Osteocyte (in vitro differentiated cells): ENCODE data around the gene CNTNAP1. TPM values are rescaled to one million over a fixed set of nuclear protein-coding genes. Genes with fewer than 3 reads are reported as not detected.
A peak's percentile ranks its signal among the peaks of the same experiment; 100 is the strongest.

Source experiments
- DNase-seq: peaks from one replicate; pipeline ENCODE4 v3.0.0; 2021; ENCODE audit warnings: mixed read lengths; ENCODE audit not compliant: unreplicated experiment; ENCODE audit errors: extremely low spot score
- H3K27ac Mint-ChIP-seq: one replicate; pipeline ENCODE4 v1.8.0; 2021; ENCODE audit warnings: mild to moderate bottlenecking, mixed read lengths; ENCODE audit not compliant: unreplicated experiment
- H3K27me3 Mint-ChIP-seq: one replicate; pipeline ENCODE4 v1.8.0; 2021; ENCODE audit warnings: mixed read lengths; ENCODE audit not compliant: unreplicated experiment
- H3K36me3 Mint-ChIP-seq: one replicate; pipeline ENCODE4 v1.8.0; 2021; ENCODE audit warnings: mixed read lengths; ENCODE audit not compliant: unreplicated experiment
- H3K4me1 Mint-ChIP-seq: one replicate; pipeline ENCODE4 v1.8.0; 2021; ENCODE audit warnings: mixed read lengths; ENCODE audit not compliant: unreplicated experiment
- H3K4me3 Mint-ChIP-seq: one replicate; pipeline ENCODE4 v1.8.0; 2021; ENCODE audit warnings: mild to moderate bottlenecking, moderate library complexity, mixed read lengths; ENCODE audit not compliant: unreplicated experiment
- H3K9me3 Mint-ChIP-seq: one replicate; pipeline ENCODE4 v1.8.0; 2021; ENCODE audit warnings: mixed read lengths; ENCODE audit not compliant: unreplicated experiment
- CTCF ChIP-seq: fragments of 200-600 bp; sonication (generic); IDR thresholded peaks from 2 replicates; pipeline ENCODE4 v1.5.0; 2021; ENCODE audit warnings: antibody characterized with exemption, mild to moderate bottlenecking, moderate library complexity
- total RNA-seq: library from RNA; stranded (reverse); gene quantifications from 2 replicates; pipeline ENCODE4 v1.2.1, GENCODE V29; 2021

CNTNAP1 gene
- total RNA-seq, 1 donor from 2014 or later: 35.8 TPM

GRCh38 chr17:42647778-42648177 lies 34.6 kb upstream of the CNTNAP1 start:
- Mint-ChIP-seq H3K4me3 (no peak overlapping the region), H3K9me3 (no peaks in the 10 kb centered on the region), H3K27me3 (peaks cover under 1% of the 10 kb centered on the region), H3K4me1 (no peaks in the 10 kb centered on the region), H3K36me3 (no peaks in the 10 kb centered on the region), H3K27ac (no peak overlapping the region)
- no peak for DNase-seq
- no peak for TF ChIP-seq CTCF

- DNase-seq: no peak
- no peak overlapping the region for H3K27ac Mint-ChIP-seq
- no peak for TF ChIP-seq CTCF
- H3K9me3 Mint-ChIP-seq: no peaks in the 10 kb centered on the region
- no peaks in the 10 kb centered on the region for H3K27me3 Mint-ChIP-seq
- H3K36me3 Mint-ChIP-seq: no peaks in the 10 kb centered on the region
- peaks cover 14% of the 10 kb centered on the region for H3K4me1 Mint-ChIP-seq
- no peak overlapping the region for H3K4me3 Mint-ChIP-seq
Observed at GRCh38 chr17:42651392-42651791, 30.9 kb upstream of the CNTNAP1 start.

- no peak for TF ChIP-seq CTCF
- DNase-seq: no peak
- Mint-ChIP-seq H3K4me3 (peak overlapping the region; percentile 60), H3K9me3 (no peaks in the 10 kb centered on the region), H3K27ac (peak overlapping the region; percentile 46), H3K4me1 (peaks cover 16% of the 10 kb centered on the region), H3K27me3 (no peaks in the 10 kb centered on the region), H3K36me3 (no peaks in the 10 kb centered on the region)
Observed at GRCh38 chr17:42653179-42654124, 28.9 kb upstream of the CNTNAP1 start.

- H3K4me1 Mint-ChIP-seq: peaks cover 27% of the 10 kb centered on the region
- DNase-seq: no peak
- no peak overlapping the region for H3K4me3 Mint-ChIP-seq
- no peak for TF ChIP-seq CTCF
- H3K36me3 Mint-ChIP-seq: peaks cover 2% of the 10 kb centered on the region
- no peak overlapping the region for H3K27ac Mint-ChIP-seq
- H3K27me3 Mint-ChIP-seq: no peaks in the 10 kb centered on the region
- no peaks in the 10 kb centered on the region for H3K9me3 Mint-ChIP-seq
Observed at GRCh38 chr17:42655528-42655927, 26.8 kb upstream of the CNTNAP1 start.

GRCh38 chr17:42657824-42658588 lies 24.3 kb upstream of the CNTNAP1 start:
- H3K36me3 Mint-ChIP-seq: peaks cover 11% of the 10 kb centered on the region
- no peak for TF ChIP-seq CTCF
- H3K9me3 Mint-ChIP-seq: no peaks in the 10 kb centered on the region
- no peak overlapping the region for H3K27ac Mint-ChIP-seq
- no peaks in the 10 kb centered on the region for H3K27me3 Mint-ChIP-seq
- H3K4me3 Mint-ChIP-seq: peak overlapping the region; percentile 49
- peaks cover 33% of the 10 kb centered on the region for H3K4me1 Mint-ChIP-seq
- no peak for DNase-seq
